Right cardiac atrium (tissue), 5 donors: Measurements from ENCODE around the gene PRKCA. TPM values are rescaled to one million over a fixed set of nuclear protein-coding genes. Genes with fewer than 3 reads are reported as not detected.

ENCODE experiments used
- ATAC-seq, 2 donors: fragments of 200-7000 bp; cut with Tn5 transposase; one replicate each; pipeline versions ENCODE4 v1.8.0 to v1.9.1; 2020; ENCODE audit warnings: moderate library complexity in 2 of 2, mild to moderate bottlenecking in 1 of 2
- DNase-seq, 3 donors: peaks; one replicate each; pipeline ENCODE4 v3.0.0-alpha.2; 2020
- H3K27ac ChIP-seq: one replicate; pipeline ENCODE4 v1.5.1; 2013; ENCODE audit warnings: mild to moderate bottlenecking, low read length, control low read depth, moderate library complexity
- H3K27me3 ChIP-seq: one replicate; pipeline ENCODE4 v1.6.1; 2013; ENCODE audit not compliant: control insufficient read depth, insufficient read depth
- H3K4me1 ChIP-seq: one replicate; pipeline ENCODE4 v1.6.1; 2013; ENCODE audit warnings: low read length; ENCODE audit not compliant: control insufficient read depth, insufficient read depth
- H3K4me3 ChIP-seq: one replicate; pipeline ENCODE4 v1.5.1; 2013; ENCODE audit warnings: low read length, control low read depth
- H3K9me3 ChIP-seq: one replicate; pipeline ENCODE4 v1.6.1; 2013; ENCODE audit warnings: low read length; ENCODE audit not compliant: control insufficient read depth
- WGBS: extraction: QIAGEN DNeasy Blood & Tissue Kit; methylation state at CpG from one replicate; pipeline ENCODE4 v1.1.7; 2013; 5-methylcytosine and 5-hydroxymethylcytosine counted together
- intact Hi-C, 4 donors: fragments of 100-400 bp; cut with DNase I; formaldehyde crosslinking; loops; one replicate each; pipeline versions ENCODE4 v1.11.0 to v1.14.0; 2022 to 2023
- polyA plus RNA-seq: library from polyadenylated mRNA; stranded (reverse); fragments of 200-250 nt; gene quantifications from one replicate; pipeline ENCODE4 v1.2.3, GENCODE V29; 2013
- total RNA-seq, 4 donors: library from RNA; stranded (reverse); fragmentation: NEBNext Ultra II Directional; extraction: Animal tissue kit (Norgen Biotek cat#: 25700); gene quantifications; one replicate each; pipeline ENCODE4 v1.2.1, GENCODE V29; 2021
- donor health status: healthy with polysubstance abuse.
- donor health status: DM: no; HTN: yes; CAD: no.
- donor health status: DM: no; HTN: no; CAD: no.
- donor health status: DM: no; HTN: yes; CAD: no; lungs with severe emphysema.
- donor health status: DM: yes; HTN: yes; CAD: no.

PRKCA gene
- total and polyA plus RNA-seq, 5 donors, result 2.2 to 8.0 (median 6.8) TPM

DNA sequence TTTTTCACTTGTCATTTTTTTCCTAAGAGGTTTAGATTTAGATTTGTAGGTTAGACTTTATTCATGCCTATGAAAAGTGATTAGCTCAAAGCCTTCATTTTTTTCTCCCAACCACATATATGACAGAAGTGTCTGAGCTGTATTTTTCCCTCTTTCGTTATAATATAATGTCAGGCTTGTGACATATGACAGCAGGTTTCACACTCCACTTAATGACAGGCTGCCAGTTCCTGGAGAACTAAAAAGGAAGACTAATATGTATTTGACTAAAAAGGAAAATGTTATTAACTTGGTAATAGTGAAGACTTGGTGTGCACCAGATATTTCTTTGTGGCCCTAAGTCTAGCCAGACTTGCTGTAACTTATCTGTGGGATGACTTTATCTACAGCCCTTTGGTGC lies 331.8 kb downstream of the PRKCA start:
- no peaks in the 10 kb centered on the region for H3K9me3 ChIP-seq
- no peak for ATAC-seq
- 34% methylated on average over 1 of the region's 1 CpG for WGBS
- H3K27me3 ChIP-seq, result no peaks in the 10 kb centered on the region
- DNase-seq, result no peak
- no peak overlapping the region for H3K4me3 ChIP-seq
- H3K4me1 ChIP-seq, result no peaks in the 10 kb centered on the region
- intact Hi-C loops, result no loop called here
- no peak overlapping the region for H3K27ac ChIP-seq

DNA sequence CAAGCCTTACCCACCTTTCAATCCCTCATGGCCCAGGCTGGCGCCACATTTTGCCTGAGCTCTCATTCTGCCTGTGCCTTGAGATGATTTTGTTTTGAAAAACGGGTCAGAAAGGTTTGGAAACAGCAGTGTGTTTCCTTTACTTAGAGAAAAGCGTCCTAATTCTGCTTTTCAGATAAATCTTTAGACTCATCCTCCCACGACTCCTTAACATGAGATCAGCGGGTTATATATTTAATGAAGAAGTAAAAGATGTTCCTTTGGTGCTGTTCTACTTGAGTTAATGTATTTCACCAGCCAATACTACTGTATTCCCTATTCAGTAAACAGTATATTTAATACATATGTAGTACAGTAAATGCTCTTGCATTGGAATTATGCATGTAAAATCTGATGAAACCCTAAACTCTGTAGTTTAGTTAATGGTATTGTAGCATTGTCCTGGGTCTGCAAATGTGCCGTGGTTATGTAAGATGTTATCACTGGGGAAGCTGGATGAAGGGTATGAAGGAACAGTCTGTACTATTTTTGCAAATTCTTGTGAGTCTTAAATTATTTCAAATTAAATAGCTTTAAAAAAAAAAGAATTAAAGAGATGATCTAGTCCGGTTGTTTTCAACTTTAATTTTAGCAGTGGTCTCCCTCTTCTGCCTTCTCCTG lies 333.1 kb downstream of the PRKCA start:
- DNase-seq, result no peak
- Histone ChIP-seq H3K27ac (no peak overlapping the region), H3K9me3 (no peaks in the 10 kb centered on the region), H3K4me1 (no peaks in the 10 kb centered on the region), H3K4me3 (no peak overlapping the region), H3K27me3 (no peaks in the 10 kb centered on the region)
- ATAC-seq, result no peak
- intact Hi-C loops, result no loop called here
- 84% methylated on average over 7 of the region's 7 CpGs for WGBS

DNA sequence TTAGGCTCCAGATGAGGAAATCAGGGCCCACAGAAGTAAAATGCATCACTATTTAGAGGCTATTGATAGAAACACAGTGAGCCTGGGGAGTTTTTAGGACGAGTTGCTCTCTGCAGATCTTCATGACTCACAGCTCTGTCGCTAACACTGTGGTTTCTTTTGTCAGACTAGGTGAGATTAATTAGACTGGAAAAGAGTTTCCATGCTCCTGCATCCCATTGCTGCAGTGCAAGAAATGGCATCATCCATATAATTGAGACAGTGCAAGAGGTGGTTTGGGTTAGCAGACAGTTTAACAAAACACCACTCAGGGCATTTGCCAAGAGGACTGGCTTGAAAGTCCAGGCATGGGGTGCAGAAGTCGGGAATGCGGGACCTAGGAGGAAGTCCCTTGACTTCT lies 333.7 kb downstream of the PRKCA start:
- no peaks in the 10 kb centered on the region for H3K27me3 ChIP-seq
- H3K4me3 ChIP-seq, result no peak overlapping the region
- 79% methylated on average over 4 of the region's 4 CpGs for whole genome bisulfite sequencing
- no peaks in the 10 kb centered on the region for H3K9me3 ChIP-seq
- DNase-seq, result no peak
- ATAC-seq, result no peak
- H3K4me1 ChIP-seq, result no peaks in the 10 kb centered on the region
- no peak overlapping the region for H3K27ac ChIP-seq
- intact Hi-C loops, result no loop called here

DNA sequence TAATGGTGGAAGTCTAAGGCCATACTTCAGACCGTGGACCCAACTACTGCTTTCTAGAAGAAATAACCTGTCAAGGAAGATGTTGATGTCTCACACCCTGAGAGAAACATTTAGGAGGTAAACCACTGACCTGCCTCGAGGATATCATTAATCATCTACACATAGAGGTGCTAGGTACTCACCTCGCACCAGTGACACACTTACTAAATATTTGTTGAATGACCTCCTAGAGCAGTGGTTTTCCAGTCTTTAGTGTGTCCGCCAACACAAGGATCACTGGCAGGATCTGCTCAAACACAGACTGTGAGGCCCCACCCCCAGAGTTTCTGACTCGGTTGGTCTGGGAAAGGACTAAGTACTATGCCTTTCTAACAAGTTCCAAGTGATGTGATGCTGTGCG lies 335.1 kb downstream of the PRKCA start:
- no peaks in the 10 kb centered on the region for H3K4me1 ChIP-seq
- 91% methylated on average over 6 of the region's 6 CpGs for WGBS
- ATAC-seq (no peak), DNase-seq (no peak)
- H3K27ac ChIP-seq, result no peak overlapping the region
- H3K4me3 ChIP-seq, result no peak overlapping the region
- intact Hi-C loops, result no loop called here
- H3K9me3 ChIP-seq, result no peaks in the 10 kb centered on the region
- no peaks in the 10 kb centered on the region for H3K27me3 ChIP-seq

DNA sequence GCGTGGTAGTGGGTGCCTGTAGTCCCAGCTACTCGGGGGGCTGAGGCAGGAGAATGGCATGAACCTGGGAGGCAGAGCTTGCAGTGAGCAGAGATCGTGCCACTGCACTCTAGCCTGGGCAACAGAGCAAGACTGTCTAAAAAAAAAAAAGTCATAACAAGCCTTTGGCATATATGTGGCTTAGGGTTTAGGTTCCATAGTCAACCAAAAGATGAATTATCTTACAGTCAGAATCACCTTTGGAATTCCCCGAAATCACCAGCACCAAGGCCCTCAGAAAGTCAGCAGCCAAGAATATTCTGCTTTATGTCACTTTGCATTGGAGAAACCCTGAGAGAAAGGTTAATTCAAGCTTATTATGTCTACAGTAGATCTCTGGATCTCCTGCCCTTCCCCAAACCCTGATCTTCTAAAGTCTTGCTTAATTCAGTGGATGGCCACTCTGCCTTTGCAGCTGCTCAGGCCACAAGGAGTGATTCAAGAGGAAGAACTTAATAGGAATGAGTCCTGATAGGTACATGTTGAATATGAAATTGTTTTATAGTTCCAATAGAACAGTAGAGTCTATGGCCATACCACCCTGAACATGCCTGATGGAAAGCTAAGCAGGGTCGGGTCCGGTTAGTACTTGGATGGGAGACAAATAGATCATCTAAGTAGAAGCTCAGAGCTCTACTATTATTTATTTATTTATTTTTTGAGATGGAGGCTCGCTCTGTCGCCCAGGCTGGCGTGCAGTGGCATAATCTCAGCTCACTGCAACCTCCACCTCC lies 336.5 kb downstream of the PRKCA start:
- ATAC-seq (no peak), DNase-seq (no peak)
- no peaks in the 10 kb centered on the region for H3K9me3 ChIP-seq
- H3K27ac ChIP-seq, result no peak overlapping the region
- H3K4me3 ChIP-seq, result no peak overlapping the region
- intact Hi-C loops, result no loop called here
- 94% methylated on average over 9 of the region's 9 CpGs for WGBS
- H3K4me1 ChIP-seq, result no peaks in the 10 kb centered on the region
- H3K27me3 ChIP-seq, result no peaks in the 10 kb centered on the region

DNA sequence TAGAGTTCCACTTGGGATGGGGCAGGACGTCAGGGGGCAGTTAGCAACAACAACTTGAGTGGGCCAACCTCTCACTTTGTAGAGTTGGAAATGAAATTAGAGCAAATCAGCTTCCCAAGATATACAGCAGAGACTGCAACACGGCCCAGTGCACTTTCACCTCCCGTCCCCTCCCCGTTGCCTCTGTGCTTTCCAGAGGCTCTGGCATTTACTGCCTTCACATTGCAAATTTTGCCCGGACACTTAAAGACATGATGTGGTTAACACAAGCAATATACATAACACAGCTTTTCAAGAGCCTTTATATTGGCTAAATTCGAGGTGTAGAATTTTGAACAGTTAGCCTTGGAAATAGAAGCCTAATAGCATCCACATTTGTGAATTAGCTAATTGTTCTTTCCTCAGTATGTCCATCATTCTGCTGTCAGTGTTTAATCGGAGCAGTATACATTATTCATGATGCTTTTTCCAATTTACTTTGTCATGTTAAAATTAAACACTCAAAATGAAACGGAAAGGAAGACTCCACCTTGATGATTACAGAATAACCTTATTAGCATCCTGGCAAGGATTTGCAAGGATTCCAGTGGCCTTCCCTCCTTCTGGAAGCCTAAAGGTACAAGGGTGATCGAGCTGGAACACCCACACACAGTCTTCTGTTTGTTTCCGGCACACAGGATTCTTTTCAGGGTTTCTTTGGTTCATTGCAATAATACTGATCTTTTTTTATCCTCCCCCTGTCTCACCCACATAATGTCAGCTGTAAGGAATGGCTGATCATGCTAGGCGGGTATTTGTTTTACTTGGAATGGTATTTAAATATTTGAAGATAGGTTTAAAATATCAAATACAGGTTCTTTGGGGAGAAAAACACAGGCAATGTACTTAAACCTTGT lies 341.6 kb downstream of the PRKCA start:
- 65% methylated on average over 11 of the region's 11 CpGs for WGBS
- no peak for ATAC-seq
- H3K27ac ChIP-seq, result no peak overlapping the region

DNA sequence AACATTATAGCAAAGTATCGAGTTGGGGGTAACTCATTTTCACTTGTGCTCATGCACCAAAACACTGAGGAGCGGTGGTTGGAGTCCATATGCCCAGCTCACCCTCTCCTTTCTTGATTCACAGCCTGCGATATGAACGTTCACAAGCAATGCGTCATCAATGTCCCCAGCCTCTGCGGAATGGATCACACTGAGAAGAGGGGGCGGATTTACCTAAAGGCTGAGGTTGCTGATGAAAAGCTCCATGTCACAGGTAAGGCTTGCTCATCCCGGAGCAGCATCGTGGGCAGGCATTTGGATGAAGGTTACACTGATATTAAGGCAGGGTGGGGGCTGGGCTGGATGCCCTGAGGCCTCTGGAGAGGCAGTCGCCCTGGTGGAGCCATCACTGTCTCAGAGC lies 342.8 kb downstream of the PRKCA start:
- 93% methylated on average over 10 of the region's 10 CpGs for WGBS

More for the DNA sequence above, 341.6 kb downstream of the PRKCA start:
- no peak for DNase-seq
- H3K27me3 ChIP-seq, result no peaks in the 10 kb centered on the region
- no peaks in the 10 kb centered on the region for H3K9me3 ChIP-seq
- H3K4me3 ChIP-seq, result no peak overlapping the region
- H3K4me1 ChIP-seq, result no peaks in the 10 kb centered on the region
- intact Hi-C loops, result no loop called here

DNA sequence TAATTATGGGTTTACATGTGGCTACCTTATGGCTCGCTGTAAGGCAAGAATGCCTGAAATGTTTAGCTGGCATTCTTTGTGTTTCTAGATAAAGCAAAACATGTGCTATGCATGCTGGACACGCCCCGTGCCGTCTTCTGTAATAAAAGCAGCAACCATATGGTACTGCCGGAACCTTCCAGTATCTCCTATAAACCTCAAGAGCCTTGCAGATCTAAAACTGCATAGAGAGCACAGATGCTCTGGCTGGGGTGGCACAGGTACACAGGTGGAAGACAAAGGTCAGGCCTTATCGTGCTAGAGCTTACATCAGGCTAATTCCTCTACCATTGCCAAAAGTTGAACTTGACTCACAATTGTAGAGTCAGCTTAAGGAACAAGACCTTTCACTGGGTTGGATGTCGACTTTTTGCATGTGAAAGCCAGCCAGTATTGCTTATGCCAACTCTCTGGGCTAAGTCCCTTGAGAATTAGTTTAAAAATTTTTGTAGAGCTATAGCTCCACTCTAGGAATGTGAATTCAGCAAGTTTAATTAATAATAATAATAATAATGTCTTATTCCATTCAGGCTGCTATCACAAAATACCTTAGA lies 345.1 kb downstream of the PRKCA start:
- Histone ChIP-seq H3K27me3 (no peaks in the 10 kb centered on the region), H3K4me3 (no peak overlapping the region), H3K27ac (no peak overlapping the region), H3K9me3 (no peaks in the 10 kb centered on the region), H3K4me1 (no peaks in the 10 kb centered on the region)
- intact Hi-C loops, result no loop called here
- ATAC-seq, result no peak
- WGBS, result 87% methylated on average over 7 of the region's 7 CpGs
- no peak for DNase-seq

More for the DNA sequence above, 342.8 kb downstream of the PRKCA start:
- Histone ChIP-seq H3K27me3 (no peaks in the 10 kb centered on the region), H3K27ac (no peak overlapping the region), H3K9me3 (no peaks in the 10 kb centered on the region), H3K4me1 (no peaks in the 10 kb centered on the region), H3K4me3 (no peak overlapping the region)
- no peak for ATAC-seq
- intact Hi-C loops, result no loop called here
- no peak for DNase-seq

DNA sequence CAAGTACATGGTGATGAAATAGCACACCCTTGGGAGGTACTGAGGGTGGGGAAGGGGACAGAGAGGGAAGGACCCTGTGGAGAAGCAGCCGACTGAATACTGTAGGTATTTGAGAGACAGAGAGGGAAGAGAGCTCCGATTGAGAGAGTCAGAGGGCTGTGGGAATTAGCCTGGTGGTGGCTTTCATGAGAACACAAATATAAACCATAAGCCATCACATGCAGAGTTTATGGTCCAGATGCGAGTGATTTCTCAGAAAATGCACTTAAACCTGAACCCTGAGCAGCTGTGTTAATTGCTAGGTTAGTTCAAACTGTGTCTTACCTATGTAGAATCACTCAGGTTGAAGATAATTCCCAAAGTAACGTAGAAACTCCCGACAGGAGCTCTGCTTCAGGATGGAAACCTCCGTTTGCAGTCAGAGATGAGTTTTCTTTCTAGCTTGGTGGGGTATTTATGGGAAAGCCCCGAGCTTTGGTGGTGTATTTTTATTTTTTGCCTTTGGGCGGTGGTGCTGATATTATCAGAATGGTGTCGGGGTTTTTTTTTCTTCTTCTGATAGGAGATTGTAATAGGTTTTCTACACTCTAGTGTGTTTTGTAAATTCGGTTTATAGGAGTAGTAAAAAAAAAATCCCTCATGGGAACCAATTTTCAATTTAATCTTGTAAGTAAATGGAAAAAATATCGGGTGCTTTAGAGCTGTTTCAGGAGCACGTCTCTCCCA lies 347.6 kb downstream of the PRKCA start:
- intact Hi-C loops, result no loop called here
- no peak for DNase-seq
- Histone ChIP-seq H3K9me3 (no peaks in the 10 kb centered on the region), H3K4me1 (no peaks in the 10 kb centered on the region), H3K4me3 (no peak overlapping the region), H3K27me3 (no peaks in the 10 kb centered on the region), H3K27ac (no peak overlapping the region)
- 84% methylated on average over 12 of the region's 12 CpGs for WGBS
- no peak for ATAC-seq

DNA sequence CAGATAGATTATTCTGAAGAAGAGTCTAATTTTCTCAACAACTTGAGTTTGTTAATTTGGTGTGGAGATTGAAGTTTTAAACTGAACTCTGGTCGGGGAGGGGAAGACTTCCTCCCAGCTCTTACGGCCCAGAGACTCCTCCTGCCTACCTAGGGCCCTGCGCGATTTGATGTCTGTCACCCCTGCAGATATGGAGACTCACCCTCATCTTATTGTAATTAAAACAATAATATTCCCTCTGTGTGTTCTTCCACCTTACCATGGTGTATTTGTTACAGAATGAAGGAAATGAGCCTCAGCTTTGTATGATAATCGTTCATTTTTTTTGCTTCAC lies 348.1 kb downstream of the PRKCA start:
- Histone ChIP-seq H3K27ac (no peak overlapping the region), H3K4me3 (no peak overlapping the region), H3K4me1 (no peaks in the 10 kb centered on the region), H3K9me3 (no peaks in the 10 kb centered on the region), H3K27me3 (no peaks in the 10 kb centered on the region)
- intact Hi-C loops, result no loop called here
- 41% methylated on average over 5 of the region's 5 CpGs for WGBS
- no peak for DNase-seq
- ATAC-seq, result no peak
